Vagina (tissue), 2 donors: ENCODE measurements around the gene GNE.

Experiments used
- POLR2A ChIP-seq, 2 donors: fragments of 450-650 bp; IDR thresholded peaks; one replicate each; pipeline ENCODE4 v1.6.1; 2017; ENCODE audit warnings: antibody characterized with exemption in 2 of 2, mild to moderate bottlenecking in 2 of 2, moderate library complexity in 2 of 2
- POLR2AphosphoS5 ChIP-seq, 2 donors: sonication (generic); formaldehyde crosslinking; IDR thresholded peaks; one replicate each; pipeline ENCODE4 v1.9.0; 2017; ENCODE audit warnings: antibody characterized with exemption in 2 of 2, mild to moderate bottlenecking in 2 of 2, low read depth in 1 of 2; ENCODE audit not compliant: insufficient read depth in 1 of 2
- TF ChIP-seq, protein P1 (sequence below), 3 experiments: fragments of 450-650 bp in 2 of 3; fragments of 200-600 bp in 1 of 3; sonication (generic) in 1 of 3; IDR thresholded peaks; one replicate each; pipeline ENCODE4 v1.5.1; 2017 to 2019; ENCODE audit warnings: antibody characterized with exemption in 3 of 3, mild to moderate bottlenecking in 2 of 3, moderate library complexity in 2 of 3

DNA sequence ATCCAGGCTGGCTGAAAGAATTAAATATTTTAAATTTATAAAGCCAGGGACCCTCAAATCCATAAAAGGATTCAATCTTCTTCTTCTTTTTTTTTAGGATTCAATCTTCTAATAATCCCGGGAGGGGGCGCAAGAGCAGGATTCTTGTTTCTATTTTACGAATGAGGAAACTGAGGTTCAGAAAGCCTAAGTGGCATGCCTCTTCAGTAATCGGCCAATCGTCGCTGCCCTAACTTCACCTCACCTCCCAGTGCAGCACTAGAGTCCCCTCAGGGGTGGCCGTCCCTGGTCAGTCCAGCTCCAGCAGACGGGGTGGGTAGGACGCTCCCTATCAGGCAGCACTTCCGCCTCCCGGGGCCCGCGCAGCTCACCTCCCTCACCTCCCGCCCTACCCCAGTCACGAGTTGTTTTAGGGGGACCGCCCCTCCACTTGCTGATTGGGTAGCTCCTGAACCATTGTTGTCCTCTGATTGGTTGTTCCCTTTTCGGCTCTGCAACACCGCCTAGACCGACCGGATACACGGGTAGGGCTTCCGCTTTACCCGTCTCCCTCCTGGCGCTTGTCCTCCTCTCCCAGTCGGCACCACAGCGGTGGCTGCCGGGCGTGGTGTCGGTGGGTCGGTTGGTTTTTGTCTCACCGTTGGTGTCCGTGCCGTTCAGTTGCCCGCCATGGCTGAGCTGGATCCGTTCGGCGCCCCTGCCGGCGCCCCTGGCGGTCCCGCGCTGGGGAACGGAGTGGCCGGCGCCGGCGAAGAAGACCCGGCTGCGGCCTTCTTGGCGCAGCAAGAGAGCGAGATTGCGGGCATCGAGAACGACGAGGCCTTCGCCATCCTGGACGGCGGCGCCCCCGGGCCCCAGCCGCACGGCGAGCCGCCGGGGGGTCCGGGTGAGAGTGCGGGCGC lies 67.6 kb downstream of the GNE start, which contains the start of gene CLTA:
- TF ChIP-seq, protein P1, sequence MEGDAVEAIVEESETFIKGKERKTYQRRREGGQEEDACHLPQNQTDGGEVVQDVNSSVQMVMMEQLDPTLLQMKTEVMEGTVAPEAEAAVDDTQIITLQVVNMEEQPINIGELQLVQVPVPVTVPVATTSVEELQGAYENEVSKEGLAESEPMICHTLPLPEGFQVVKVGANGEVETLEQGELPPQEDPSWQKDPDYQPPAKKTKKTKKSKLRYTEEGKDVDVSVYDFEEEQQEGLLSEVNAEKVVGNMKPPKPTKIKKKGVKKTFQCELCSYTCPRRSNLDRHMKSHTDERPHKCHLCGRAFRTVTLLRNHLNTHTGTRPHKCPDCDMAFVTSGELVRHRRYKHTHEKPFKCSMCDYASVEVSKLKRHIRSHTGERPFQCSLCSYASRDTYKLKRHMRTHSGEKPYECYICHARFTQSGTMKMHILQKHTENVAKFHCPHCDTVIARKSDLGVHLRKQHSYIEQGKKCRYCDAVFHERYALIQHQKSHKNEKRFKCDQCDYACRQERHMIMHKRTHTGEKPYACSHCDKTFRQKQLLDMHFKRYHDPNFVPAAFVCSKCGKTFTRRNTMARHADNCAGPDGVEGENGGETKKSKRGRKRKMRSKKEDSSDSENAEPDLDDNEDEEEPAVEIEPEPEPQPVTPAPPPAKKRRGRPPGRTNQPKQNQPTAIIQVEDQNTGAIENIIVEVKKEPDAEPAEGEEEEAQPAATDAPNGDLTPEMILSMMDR (IDR thresholded peaks at IDR 0.05) = peak; percentile 39 to 70 (median 60)
- TF ChIP-seq POLR2A (IDR thresholded peaks at IDR 0.05) (peak in 1 of 2 donors; percentile 67), POLR2AphosphoS5 (IDR thresholded peaks at IDR 0.05; ENCODE audit: insufficient read depth in 1 of 2, low read depth in 1 of 2) (peak; percentile 94 to 97)
